GM23338 (cell line): ENCODE data around the gene KAT2B. TPM values are rescaled to one million over a fixed set of nuclear protein-coding genes. Genes with fewer than 3 reads are reported as not detected.

Experiments used
- ATAC-seq: fragments of 200-7000 bp; cut with Tn5 transposase; 3 replicates; pipeline ENCODE4 v1.9.1; 2020
- DNase-seq: peaks from one replicate; pipeline ENCODE4 v3.0.0-alpha.2; 2015; ENCODE audit warnings: low spot score
- H2AFZ ChIP-seq: fragments of 200-600 bp; sonication (generic); 2 replicates; pipeline ENCODE4 v1.8.0; 2016; ENCODE audit warnings: antibody characterized with exemption, mild to moderate bottlenecking, moderate library complexity
- H3F3A ChIP-seq: fragments of 200-600 bp; sonication (generic); replicated peaks from 2 replicates; pipeline ENCODE4 v1.8.0; 2017; ENCODE audit warnings: antibody characterized with exemption, mixed run types, low read depth
- H3K27ac ChIP-seq: fragments of 200-600 bp; sonication (generic); 2 replicates; pipeline ENCODE4 v1.6.1; 2016; ENCODE audit warnings: low read depth
- H3K27me3 ChIP-seq: fragments of 200-600 bp; sonication (generic); 2 replicates; pipeline ENCODE4 v1.8.0; 2016; ENCODE audit warnings: mild to moderate bottlenecking, mixed run types, moderate library complexity; ENCODE audit not compliant: insufficient read depth
- H3K36me3 ChIP-seq: fragments of 200-600 bp; sonication (generic); 2 replicates; pipeline ENCODE4 v1.8.0; 2016; ENCODE audit warnings: mild to moderate bottlenecking; ENCODE audit not compliant: insufficient read depth
- H3K4me1 ChIP-seq: fragments of 200-600 bp; sonication (generic); 2 replicates; pipeline ENCODE4 v1.8.0; 2016; ENCODE audit warnings: mild to moderate bottlenecking, moderate library complexity; ENCODE audit not compliant: insufficient read depth
- H3K4me2 ChIP-seq: fragments of 200-600 bp; sonication (generic); 2 replicates; pipeline ENCODE4 v1.7.1; 2017; ENCODE audit warnings: mixed run types
- H3K4me3 ChIP-seq: fragments of 200-600 bp; sonication (generic); 2 replicates; pipeline ENCODE4 v1.6.1; 2016; ENCODE audit warnings: mixed run types
- H3K79me2 ChIP-seq: fragments of 200-600 bp; sonication (generic); replicated peaks from 2 replicates; pipeline ENCODE4 v1.8.0; 2017; ENCODE audit warnings: mild to moderate bottlenecking; ENCODE audit not compliant: insufficient read depth
- H3K9me2 ChIP-seq: fragments of 200-600 bp; sonication (generic); 2 replicates; pipeline ENCODE4 v1.8.0; 2017; ENCODE audit not compliant: insufficient read depth
- H4K20me1 ChIP-seq: fragments of 200-600 bp; sonication (generic); replicated peaks from 2 replicates; pipeline ENCODE4 v1.8.0; 2017; ENCODE audit warnings: mild to moderate bottlenecking; ENCODE audit not compliant: insufficient read depth
- H3K27ac Mint-ChIP-seq: 2 replicates; pipeline ENCODE4 v1.8.0; 2020; ENCODE audit warnings: inconsistent platforms, mild to moderate bottlenecking, moderate library complexity, mixed read lengths
- H3K27me3 Mint-ChIP-seq: 3 replicates; pipeline ENCODE4 v1.8.0; 2022; ENCODE audit warnings: low read depth, mild to moderate bottlenecking, moderate library complexity, mixed read lengths, inconsistent platforms; ENCODE audit not compliant: insufficient read depth, poor library complexity
- H3K36me3 Mint-ChIP-seq: 3 replicates; pipeline ENCODE4 v1.8.0; 2021; ENCODE audit warnings: low read depth, mild to moderate bottlenecking, inconsistent platforms, moderate library complexity, mixed read lengths
- H3K4me1 Mint-ChIP-seq: 3 replicates; pipeline ENCODE4 v1.8.0; 2020; ENCODE audit warnings: mild to moderate bottlenecking, inconsistent platforms, mixed read lengths
- H3K4me3 Mint-ChIP-seq: 3 replicates; pipeline ENCODE4 v1.8.0; 2021; ENCODE audit warnings: moderate library complexity, mild to moderate bottlenecking, inconsistent platforms, mixed read lengths
- H3K9me3 Mint-ChIP-seq: 3 replicates; pipeline ENCODE4 v1.8.0; 2020; ENCODE audit warnings: moderate library complexity, mild to moderate bottlenecking, inconsistent platforms, mixed read lengths
- CREB1 ChIP-seq: fragments of 250-450 bp; sonication (Bioruptor Pico); IDR thresholded peaks from 2 replicates; pipeline ENCODE4 v1.5.0; 2020; ENCODE audit warnings: low read depth, mild to moderate bottlenecking, moderate library complexity
- EZH2 ChIP-seq: fragments of 200-600 bp; sonication (generic); IDR thresholded peaks from one replicate; pipeline ENCODE4 v1.8.0; 2017; ENCODE audit warnings: antibody characterized with exemption, mild to moderate bottlenecking, low read depth; ENCODE audit not compliant: unreplicated experiment
- EZH2phosphoT487 ChIP-seq: fragments of 200-600 bp; sonication (generic); IDR thresholded peaks from one replicate; pipeline ENCODE4 v1.8.1; 2018; ENCODE audit warnings: antibody characterized with exemption; ENCODE audit not compliant: unreplicated experiment
- JUNB ChIP-seq: IDR thresholded peaks from one replicate; pipeline ENCODE4 v1.6.1; 2016; ENCODE audit warnings: antibody characterized with exemption; ENCODE audit not compliant: unreplicated experiment
- POLR2AphosphoS5 ChIP-seq: IDR thresholded peaks from 2 replicates; pipeline ENCODE4 v1.6.1; 2016; ENCODE audit warnings: antibody characterized with exemption, low read depth
- STAT1 ChIP-seq: IDR thresholded peaks from one replicate; pipeline ENCODE4 v1.6.1; 2016; ENCODE audit warnings: antibody characterized with exemption; ENCODE audit not compliant: unreplicated experiment
- ZNF114 ChIP-seq: fragments of 250-450 bp; sonication (Bioruptor Pico); IDR thresholded peaks from 2 replicates; pipeline ENCODE4 v1.5.0; 2020; ENCODE audit warnings: mild to moderate bottlenecking, moderate library complexity
- ZNF331 ChIP-seq: fragments of 250-450 bp; sonication (Bioruptor Pico); IDR thresholded peaks from 2 replicates; pipeline ENCODE4 v1.5.0; 2020; ENCODE audit warnings: low read depth, mild to moderate bottlenecking, moderate library complexity
- polyA plus RNA-seq: library from polyadenylated mRNA; unstranded; fragments of >200 nt; fragmentation: Nextera tagmentation; extraction: Ambion mirVana; gene quantifications from 2 replicates; pipeline ENCODE4 v1.2.1, GENCODE V29; 2016
- total RNA-seq: library from RNA; depleted of rRNA; stranded (reverse); fragments of >200 nt; shearing (Covaris generic); gene quantifications from 2 replicates; pipeline ENCODE4 v1.2.3, GENCODE V29; 2014
- TF ChIP-seq, protein P1 (sequence below): fragments of 250-450 bp; sonication (Bioruptor Pico); IDR thresholded peaks from 2 replicates; pipeline ENCODE4 v1.5.0; 2020; ENCODE audit warnings: mild to moderate bottlenecking, moderate library complexity
- TF ChIP-seq, protein P2 (sequence below): IDR thresholded peaks from 2 replicates; pipeline ENCODE4 v1.6.1; 2016; ENCODE audit warnings: antibody characterized with exemption
- TF ChIP-seq, protein P3 (sequence below): IDR thresholded peaks from one replicate; pipeline ENCODE4 v1.6.1; 2018; ENCODE audit warnings: antibody characterized with exemption; ENCODE audit not compliant: unreplicated experiment

KAT2B gene
- total and polyA plus RNA-seq, 2 experiments from 2014 or later, result 1.3 to 4.4 TPM

DNA sequence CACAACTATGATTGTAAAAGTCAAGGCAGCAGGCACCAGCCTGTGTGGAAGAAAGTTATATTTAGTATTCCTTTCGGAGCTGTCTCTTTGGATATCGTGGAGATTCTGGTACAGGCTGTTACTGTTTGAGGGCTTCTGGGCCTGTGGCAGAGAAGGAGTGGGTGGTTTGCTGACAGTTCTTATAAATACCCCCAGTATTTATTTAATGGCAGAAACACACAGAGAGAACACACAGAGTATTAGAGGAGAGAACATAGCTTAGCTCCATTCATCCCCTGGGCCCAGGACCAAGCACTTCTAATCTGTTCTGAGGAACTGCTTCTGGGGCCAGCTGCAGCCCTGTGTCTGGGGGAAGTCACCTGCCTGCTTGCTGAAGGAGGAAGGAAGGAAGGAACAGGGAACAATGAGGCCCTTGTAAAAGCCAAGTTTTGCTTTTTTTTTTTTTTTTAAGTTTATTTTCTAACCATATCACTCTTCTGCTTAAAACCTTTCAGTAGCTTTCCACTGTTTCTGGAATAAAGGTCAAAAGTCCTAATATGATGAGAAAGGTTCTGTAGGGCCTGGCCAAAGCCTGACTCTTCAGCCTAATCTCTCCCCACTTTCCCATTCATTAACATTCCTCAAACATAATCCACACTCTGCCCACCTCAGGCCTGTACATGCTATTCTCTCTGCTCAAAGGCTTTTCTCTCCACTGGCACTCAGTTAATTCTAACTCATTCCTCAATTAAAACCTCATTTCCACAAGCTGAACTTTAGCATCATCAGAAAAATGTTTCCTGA is 16.4 kb upstream of the KAT2B start (continued):
- TF ChIP-seq, protein P1, sequence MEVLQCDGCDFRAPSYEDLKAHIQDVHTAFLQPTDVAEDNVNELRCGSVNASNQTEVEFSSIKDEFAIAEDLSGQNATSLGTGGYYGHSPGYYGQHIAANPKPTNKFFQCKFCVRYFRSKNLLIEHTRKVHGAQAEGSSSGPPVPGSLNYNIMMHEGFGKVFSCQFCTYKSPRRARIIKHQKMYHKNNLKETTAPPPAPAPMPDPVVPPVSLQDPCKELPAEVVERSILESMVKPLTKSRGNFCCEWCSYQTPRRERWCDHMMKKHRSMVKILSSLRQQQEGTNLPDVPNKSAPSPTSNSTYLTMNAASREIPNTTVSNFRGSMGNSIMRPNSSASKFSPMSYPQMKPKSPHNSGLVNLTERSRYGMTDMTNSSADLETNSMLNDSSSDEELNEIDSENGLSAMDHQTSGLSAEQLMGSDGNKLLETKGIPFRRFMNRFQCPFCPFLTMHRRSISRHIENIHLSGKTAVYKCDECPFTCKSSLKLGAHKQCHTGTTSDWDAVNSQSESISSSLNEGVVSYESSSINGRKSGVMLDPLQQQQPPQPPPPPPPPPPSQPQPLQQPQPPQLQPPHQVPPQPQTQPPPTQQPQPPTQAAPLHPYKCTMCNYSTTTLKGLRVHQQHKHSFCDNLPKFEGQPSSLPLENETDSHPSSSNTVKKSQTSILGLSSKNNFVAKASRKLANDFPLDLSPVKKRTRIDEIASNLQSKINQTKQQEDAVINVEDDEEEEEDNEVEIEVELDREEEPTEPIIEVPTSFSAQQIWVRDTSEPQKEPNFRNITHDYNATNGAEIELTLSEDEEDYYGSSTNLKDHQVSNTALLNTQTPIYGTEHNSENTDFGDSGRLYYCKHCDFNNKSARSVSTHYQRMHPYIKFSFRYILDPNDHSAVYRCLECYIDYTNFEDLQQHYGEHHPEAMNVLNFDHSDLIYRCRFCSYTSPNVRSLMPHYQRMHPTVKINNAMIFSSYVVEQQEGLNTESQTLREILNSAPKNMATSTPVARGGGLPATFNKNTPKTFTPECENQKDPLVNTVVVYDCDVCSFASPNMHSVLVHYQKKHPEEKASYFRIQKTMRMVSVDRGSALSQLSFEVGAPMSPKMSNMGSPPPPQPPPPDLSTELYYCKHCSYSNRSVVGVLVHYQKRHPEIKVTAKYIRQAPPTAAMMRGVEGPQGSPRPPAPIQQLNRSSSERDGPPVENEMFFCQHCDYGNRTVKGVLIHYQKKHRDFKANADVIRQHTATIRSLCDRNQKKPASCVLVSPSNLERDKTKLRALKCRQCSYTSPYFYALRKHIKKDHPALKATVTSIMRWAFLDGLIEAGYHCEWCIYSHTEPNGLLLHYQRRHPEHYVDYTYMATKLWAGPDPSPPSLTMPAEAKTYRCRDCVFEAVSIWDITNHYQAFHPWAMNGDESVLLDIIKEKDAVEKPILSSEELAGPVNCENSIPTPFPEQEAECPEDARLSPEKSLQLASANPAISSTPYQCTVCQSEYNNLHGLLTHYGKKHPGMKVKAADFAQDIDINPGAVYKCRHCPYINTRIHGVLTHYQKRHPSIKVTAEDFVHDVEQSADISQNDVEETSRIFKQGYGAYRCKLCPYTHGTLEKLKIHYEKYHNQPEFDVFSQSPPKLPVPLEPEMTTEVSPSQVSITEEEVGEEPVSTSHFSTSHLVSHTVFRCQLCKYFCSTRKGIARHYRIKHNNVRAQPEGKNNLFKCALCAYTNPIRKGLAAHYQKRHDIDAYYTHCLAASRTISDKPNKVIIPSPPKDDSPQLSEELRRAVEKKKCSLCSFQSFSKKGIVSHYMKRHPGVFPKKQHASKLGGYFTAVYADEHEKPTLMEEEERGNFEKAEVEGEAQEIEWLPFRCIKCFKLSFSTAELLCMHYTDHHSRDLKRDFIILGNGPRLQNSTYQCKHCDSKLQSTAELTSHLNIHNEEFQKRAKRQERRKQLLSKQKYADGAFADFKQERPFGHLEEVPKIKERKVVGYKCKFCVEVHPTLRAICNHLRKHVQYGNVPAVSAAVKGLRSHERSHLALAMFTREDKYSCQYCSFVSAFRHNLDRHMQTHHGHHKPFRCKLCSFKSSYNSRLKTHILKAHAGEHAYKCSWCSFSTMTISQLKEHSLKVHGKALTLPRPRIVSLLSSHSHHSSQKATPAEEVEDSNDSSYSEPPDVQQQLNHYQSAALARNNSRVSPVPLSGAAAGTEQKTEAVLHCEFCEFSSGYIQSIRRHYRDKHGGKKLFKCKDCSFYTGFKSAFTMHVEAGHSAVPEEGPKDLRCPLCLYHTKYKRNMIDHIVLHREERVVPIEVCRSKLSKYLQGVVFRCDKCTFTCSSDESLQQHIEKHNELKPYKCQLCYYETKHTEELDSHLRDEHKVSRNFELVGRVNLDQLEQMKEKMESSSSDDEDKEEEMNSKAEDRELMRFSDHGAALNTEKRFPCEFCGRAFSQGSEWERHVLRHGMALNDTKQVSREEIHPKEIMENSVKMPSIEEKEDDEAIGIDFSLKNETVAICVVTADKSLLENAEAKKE, result no peak
- TF ChIP-seq, protein P2, sequence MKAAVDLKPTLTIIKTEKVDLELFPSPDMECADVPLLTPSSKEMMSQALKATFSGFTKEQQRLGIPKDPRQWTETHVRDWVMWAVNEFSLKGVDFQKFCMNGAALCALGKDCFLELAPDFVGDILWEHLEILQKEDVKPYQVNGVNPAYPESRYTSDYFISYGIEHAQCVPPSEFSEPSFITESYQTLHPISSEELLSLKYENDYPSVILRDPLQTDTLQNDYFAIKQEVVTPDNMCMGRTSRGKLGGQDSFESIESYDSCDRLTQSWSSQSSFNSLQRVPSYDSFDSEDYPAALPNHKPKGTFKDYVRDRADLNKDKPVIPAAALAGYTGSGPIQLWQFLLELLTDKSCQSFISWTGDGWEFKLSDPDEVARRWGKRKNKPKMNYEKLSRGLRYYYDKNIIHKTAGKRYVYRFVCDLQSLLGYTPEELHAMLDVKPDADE, result no peak

DNA sequence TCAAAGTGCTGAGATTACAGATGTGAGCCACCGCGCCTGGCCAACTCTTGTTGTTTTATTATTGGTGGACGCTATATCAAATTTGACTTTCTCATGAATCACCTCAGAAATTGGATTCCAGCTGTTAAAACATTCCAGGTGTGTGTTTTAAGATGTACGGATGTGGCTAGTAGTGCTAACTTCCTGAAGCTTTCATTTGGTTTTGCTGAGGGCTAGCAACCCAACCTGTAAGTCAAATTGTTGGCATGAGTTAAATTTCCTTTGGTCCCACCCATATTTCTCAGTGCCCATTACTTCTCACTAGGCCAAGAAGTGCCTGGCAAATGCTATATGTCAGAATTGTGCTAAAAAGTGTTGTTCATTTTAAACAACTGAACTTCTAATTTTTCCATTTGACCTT is 13.1 kb upstream of the KAT2B start:
- no peaks in the 10 kb centered on the region for H3K9me2 ChIP-seq
- no peak overlapping the region for H3K27ac Mint-ChIP-seq
- H3K27me3 Mint-ChIP-seq, result no peaks in the 10 kb centered on the region
- H2AFZ ChIP-seq, result no peak overlapping the region; the same call in 1 of the 2 replicates
- peaks cover 8% of the 10 kb centered on the region for H3K4me1 Mint-ChIP-seq
- no peaks in the 10 kb centered on the region for H3K9me3 Mint-ChIP-seq
- DNase-seq (no peak), ATAC-seq (no peak)
- H3K27ac ChIP-seq, result no peak overlapping the region
- no peaks in the 10 kb centered on the region for H3K36me3 ChIP-seq
- H3K4me2 ChIP-seq, result no peak overlapping the region
- H3K4me1 ChIP-seq, result peaks cover 10% of the 10 kb centered on the region; the same call in 1 of the 2 replicates
- H3K36me3 Mint-ChIP-seq, result no peaks in the 10 kb centered on the region
- no peak overlapping the region for H3K4me3 ChIP-seq
- no peaks in the 10 kb centered on the region for H3K79me2 ChIP-seq
- no peaks in the 10 kb centered on the region for H3F3A ChIP-seq
- H3K27me3 ChIP-seq, result no peaks in the 10 kb centered on the region
- H4K20me1 ChIP-seq, result no peaks in the 10 kb centered on the region
- no peak overlapping the region for H3K4me3 Mint-ChIP-seq
- TF ChIP-seq JUNB (no peak), STAT1 (no peak), CREB1 (no peak), POLR2AphosphoS5 (no peak), ZNF114 (no peak), ZNF331 (CRISPR knock-in tag) (no peak), EZH2 (no peak), EZH2phosphoT487 (no peak)
- TF ChIP-seq, protein P2, result no peak
- TF ChIP-seq, protein P3, sequence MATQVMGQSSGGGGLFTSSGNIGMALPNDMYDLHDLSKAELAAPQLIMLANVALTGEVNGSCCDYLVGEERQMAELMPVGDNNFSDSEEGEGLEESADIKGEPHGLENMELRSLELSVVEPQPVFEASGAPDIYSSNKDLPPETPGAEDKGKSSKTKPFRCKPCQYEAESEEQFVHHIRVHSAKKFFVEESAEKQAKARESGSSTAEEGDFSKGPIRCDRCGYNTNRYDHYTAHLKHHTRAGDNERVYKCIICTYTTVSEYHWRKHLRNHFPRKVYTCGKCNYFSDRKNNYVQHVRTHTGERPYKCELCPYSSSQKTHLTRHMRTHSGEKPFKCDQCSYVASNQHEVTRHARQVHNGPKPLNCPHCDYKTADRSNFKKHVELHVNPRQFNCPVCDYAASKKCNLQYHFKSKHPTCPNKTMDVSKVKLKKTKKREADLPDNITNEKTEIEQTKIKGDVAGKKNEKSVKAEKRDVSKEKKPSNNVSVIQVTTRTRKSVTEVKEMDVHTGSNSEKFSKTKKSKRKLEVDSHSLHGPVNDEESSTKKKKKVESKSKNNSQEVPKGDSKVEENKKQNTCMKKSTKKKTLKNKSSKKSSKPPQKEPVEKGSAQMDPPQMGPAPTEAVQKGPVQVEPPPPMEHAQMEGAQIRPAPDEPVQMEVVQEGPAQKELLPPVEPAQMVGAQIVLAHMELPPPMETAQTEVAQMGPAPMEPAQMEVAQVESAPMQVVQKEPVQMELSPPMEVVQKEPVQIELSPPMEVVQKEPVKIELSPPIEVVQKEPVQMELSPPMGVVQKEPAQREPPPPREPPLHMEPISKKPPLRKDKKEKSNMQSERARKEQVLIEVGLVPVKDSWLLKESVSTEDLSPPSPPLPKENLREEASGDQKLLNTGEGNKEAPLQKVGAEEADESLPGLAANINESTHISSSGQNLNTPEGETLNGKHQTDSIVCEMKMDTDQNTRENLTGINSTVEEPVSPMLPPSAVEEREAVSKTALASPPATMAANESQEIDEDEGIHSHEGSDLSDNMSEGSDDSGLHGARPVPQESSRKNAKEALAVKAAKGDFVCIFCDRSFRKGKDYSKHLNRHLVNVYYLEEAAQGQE, result no peak
